GM18868 (cell line): ENCODE results near the gene EYA2.
"Not testable (repeated sequence)": the region's sequence is repeated elsewhere in the genome, so short reads cannot be mapped to it uniquely, and the experiment has no call there.

Experiments used
- ATAC-seq: cut with Tn5 transposase; IDR thresholded peaks from one replicate; pipeline ENCODE4 v1.9.1; 2021; ENCODE audit warnings: mild to moderate bottlenecking, moderate library complexity; ENCODE audit not compliant: unreplicated experiment

Gene EYA2

DNA sequence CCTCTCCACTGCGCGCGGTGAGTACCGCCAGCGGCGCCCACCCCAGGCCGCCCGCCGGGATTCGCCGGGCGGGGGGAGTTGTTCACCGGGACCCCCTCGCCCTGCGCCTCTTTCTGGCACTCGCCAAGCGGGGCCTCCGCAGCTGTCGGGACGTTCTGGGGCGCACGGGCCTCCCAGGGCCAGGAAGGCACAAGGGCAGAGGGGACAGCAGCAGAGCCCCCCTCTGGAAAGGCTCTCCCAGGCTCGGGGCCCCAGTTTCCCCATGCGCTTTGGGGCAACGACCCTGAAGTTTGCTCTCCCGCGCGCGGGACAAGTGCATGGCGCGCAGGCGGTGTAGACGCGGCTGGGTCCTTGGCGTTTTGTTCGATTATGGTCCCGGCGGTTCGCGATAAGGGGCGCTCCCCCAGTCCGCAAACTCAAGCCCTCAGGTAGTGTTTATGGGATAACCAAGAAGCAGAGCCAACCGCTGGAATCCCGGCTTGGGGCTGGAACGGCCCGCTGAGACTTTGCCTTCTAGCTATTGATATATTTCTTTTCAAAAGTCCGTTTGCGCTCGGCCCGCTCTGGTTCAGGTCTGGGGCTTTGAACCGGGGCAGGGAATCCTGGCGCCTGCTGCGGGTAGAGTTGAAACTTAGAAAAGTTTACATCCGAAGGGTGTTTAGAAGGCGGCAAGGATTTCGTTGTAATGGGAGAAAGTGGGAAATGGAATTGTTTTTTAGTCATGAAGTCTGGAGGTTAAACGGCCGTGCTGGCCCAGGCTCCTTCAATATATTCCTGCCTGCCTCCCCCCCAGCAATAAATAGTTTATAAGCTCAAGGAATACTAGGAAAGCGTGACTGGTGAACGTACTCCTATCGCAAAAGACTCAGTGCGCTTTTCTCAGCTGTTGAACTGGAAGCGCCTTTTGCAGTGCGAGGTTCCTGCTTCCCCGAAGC is 595 bp downstream of the EYA2 start:
- no peak for ATAC-seq

DNA sequence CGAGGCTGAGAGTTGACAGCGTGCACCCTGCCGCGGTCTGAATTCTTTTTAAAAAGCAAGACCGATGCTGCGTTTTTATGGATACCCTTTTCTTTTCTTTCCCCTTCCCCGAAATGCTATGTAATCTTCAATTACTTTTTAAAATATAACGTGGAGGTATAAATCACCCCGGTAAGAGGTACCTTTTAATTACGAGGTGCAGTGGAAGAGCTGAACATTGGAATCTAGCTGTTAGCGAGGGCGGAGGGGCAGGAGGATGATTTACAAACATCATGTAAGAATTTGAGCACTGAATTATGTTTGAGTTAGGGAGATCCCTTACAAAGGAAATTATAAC is 1.2 kb downstream of the EYA2 start:
- ATAC-seq, result no peak

DNA sequence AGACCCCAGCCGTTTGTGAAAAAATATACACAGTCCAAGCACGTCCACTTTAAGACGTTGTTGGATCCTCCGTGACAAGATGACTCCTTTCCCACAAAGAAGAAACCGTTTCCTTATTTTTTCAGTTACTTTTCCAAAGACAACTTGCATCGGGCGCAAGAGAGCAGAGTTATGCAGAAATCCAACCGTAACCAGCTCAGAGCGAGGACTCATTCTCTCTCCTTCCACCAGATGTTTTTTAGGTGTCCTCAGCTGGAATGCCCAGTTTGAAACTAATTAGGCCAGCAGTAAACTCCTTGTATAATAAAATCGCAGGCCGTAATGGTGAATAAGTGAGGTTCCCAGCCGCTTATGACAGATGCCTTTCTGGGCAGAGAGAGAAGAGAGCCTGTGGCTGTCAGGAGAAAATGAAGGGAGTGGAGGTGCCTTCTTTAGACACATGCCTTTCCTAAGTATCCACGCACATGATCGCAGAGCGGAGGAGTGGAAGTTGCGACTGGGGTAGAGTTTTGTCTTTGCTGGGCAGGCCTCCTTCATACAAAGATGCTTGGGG is 2.8 kb downstream of the EYA2 start:
- ATAC-seq, result no peak

DNA sequence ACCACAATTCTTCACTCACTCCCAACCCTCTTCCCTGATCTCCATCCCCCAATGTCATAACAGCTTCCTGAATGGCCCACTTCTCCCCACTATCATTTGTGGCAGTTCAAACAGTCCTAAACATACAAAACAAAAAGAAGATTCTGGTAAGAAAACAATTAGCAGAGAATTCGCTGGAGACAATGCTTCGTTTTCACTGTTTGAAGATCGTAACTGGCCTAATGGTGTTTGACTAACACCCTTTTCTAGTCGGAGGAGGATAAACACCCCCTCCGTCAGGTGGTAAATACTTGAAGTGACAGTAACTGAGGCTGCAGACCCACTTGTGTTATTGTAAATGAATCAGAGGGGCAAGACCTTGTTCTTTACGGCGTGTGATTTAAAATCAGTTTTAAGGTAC is 3.8 kb downstream of the EYA2 start:
- ATAC-seq, result no peak

DNA sequence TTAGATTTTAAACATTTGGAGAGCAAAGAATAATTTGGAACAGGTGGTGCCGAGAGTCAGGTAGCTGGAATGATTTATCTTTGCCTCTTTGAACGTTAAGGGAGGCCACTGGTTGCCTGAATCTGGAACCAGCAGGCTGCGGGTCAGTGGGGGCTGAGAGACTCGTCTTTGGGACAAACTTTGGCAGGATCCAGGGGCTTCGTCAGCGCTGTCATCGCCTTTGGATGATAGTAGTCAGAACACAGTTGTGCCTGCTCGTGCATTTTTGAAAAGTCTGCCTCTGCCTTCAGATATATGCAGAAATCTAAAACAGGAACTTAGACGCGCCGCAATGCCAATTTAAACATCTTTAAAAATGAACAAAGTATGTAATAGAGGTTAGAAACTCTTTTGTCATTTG is 5.0 kb downstream of the EYA2 start:
- ATAC-seq, result no peak

DNA sequence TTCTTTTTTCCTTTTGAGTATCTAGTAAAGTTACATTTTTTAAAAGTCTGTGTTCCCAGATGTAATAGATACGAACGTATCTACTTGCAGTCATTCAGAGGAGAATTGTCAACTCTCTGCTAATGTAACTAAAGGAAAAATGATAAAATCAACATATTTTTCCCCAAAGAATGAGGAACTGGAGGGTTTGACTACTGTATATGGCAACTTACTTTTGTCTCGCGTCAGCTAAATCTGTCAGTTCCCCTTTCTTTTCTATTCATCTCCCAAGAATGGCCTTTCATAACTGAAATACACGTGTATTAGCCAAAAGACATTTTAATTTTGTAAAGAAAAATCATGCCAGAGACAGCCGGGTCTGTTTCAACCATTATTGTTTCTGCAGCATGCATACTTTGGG is 5.4 kb downstream of the EYA2 start:
- no peak for ATAC-seq

DNA sequence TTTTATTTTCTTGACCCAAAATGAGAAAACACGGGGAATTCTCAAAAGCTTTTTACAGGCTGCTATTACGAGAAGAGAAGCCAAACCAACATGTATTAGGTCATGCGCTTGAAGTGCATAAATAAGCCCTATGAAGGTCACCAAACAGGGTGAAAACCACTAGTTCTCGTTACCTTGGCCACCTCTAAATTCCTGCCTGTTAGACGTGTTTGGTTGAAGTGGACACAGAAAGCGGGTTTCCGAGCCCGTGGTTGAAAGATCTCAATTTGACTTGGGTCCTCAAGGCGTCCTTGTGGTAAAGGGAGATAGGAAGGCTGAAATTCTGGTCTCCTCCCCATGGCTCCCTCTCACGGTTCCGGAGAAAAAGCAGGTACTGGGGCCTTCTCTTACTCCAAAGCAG is 6.2 kb downstream of the EYA2 start:
- ATAC-seq, result no peak

DNA sequence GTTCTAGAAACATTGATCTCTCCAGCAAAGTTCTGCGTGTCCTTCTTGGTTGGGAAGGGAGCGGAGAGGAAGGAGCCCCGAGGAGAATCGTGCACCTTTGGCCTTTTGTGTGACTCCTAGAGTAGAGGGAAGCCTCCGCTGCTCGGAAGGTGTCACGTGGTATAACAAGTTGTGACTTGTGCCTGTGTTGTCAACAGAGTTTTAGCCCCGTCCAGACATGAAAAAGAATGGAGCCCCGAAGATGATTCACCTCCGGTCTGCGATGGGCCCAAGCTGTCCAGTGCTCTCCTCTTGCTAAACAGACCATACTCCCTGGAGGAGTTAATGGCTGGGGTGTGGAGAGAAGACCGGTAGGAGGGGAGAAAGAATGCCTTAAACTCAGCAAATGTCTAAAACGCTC is 7.0 kb downstream of the EYA2 start:
- no peak for ATAC-seq

DNA sequence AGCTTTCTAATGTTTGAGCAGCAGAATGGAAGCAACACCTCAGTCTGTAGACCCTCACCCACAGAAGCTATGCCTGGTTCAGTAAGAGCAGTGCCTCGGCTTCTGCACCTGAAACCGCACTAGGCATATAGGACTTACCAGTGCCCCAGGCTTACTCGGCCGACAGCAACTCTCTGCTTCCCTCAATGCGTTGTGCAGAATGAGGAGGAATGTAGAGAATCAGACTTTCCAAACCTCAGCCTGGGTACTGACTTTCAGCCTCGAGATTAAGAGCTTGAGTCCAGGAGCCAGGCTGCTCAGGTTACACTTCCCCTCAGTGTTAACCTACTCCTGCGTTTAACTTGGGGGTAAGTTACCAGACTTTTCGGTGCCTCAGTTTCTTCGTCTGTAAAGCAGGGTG is 8.6 kb downstream of the EYA2 start:
- ATAC-seq, result no peak

DNA sequence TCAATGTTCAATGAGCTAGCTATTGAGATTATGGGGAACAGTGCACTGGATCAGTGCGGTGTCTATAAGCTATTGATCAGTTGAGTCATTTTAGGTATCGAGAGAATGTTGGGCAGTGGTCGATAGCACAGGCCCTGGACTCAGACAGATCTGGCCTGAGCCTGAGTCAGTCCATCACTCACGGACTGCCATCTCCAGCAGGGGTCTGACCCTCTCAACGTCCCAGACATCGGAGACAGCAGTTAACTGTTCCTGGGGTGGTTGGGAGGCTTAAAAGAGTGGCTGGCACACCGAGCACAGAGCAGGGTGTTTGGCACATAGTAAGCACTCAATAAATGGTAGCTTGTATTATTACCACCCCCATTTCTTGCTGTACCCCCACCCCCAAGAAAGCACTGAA is 9.3 kb downstream of the EYA2 start:
- no peak for ATAC-seq

DNA sequence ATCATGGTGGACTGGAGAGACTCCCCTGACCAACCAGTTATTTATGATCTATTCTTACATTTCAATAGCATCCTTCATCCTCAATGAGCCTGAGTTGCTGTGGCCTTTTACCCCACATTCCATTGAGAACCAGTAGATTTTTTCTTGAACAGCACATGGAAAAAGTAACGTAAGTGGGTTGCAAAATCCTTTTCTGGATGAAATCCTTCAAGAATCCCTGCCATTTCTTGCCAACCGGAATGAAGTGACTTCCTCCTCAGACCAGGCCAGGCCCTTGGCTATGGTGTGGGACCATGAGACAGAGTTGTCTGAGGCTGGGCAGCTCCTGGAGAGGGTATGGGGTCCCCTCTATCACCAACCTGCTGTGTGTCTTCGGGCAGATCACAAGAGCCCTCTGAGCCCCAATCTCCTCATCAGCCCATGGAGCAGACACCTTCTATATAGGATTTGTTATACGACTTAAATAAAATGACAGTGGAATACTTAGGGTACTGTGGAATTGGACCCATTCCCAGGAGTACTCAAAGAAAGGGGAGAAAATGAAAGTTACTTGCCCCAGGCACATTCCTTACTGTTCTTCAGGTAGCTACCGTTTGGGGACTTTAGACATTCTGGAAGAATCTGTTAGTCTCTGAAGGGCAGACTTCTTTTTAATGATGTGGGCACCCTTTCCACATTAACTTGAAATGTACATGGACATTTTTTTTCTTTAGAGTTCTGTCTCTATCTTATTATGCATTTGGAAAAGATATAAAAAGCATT is 10.9 kb downstream of the EYA2 start:
- no peak for ATAC-seq

DNA sequence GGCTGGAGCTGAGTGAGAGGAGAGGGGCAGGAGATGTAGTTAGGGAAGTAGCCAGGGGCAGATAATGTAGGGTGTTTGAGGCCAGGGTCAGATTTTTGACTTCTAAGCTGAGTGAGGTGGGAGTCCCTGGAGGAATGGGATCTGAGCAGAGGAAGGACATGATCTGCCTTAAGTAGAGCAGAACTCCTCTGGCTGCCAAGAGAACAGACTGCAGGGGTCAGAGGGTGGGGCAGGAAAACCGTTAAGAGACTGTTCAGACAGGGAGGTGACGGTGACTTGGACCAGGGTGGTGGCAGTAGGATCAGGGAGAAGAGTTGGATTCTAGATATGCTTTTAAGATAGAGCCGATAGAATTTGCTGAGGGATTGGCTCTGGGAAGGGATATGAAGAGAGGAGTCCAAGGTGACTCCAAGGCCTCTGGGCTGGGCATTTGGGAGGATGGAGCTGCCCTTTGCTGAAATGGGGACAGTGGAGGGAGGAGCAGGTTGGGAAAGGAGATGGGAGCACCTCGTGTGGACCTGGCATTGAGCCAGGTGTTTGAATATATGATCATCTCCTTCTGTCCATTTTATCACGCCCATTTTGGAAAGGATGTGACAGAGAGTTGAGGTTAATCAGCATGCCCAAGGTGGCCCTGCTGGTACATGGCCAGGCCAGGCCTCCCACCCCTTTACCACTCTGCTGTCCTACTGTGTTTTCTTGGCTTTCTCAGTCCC is 18.8 kb downstream of the EYA2 start:
- ATAC-seq, result no peak

DNA sequence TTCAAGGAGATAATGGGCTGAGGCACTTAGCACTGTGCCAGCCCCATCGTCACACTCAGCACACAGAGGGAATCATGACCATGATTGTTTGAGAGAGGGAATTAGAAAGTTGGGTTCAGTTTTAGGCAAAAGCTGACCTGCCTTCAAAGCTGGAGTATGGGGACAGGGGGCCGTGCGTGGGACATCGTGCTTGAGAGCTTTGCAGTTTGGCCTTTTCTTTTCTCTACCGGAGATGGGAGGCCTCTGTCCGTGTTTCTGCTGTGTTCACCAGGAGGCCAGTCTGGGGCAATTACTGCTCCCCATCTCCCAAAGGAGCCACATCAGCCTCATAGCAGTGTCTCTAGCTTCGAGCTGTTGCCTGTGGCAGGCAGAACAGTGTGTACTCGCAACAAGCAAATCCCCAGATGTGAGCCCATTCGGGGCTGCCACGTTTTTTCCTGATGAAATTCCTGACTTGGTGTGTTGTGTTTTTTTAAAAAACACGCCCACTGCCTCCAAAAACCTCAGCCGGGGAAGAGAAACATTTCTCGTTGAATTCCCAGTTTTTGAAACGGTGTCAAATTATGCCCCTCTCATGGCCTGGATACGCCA is 20.2 kb downstream of the EYA2 start:
- no peak for ATAC-seq

DNA sequence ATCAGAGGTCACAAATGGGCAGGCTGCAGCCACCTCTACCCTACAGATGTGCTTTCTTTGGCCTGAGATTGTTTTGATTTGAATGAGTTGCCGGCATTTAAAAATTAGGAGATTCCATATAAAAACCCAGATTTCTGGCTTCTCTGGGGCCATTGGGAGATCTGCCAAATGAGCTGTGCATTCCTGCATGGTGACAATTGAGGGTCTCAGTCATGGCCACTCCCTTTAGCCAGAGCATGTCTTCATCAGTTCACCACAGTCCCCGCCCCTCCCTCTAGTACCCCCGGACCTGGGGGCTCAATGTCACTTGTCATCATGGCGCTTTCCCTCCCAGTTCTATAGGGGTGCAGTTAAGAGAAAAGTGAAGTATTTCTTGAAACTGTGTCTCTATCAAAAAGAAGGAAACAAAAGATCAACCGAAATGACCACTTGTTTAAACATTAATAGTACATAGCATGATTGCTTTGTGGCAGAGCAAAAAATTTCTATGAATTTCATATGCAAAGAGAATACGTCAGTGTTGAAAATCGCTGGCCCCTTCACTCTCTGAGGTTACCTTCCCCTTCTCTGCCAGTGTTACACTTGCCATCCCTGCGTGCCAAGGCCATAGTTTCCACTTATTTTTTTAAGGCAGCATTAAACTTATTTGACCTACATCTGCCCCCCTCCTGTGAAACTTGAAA is 21.1 kb downstream of the EYA2 start:
- no peak for ATAC-seq

DNA sequence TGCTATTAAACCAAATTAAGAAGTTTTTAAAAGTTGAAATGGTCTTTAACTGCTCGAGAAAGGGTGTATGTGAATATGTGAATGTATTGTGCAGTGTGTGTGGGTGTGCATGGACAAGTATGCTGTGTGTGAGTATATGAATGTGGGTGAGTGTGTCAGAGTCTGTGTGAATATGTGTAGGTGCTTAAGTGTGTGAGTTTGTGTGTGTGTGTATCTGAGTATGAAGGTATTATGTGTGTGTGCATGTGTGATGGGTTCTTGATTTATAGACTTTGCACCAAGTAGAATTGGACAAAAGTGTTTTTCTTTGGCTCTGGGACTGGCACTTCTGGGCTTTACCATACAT is 21.6 kb downstream of the EYA2 start:
- ATAC-seq, result no peak

DNA sequence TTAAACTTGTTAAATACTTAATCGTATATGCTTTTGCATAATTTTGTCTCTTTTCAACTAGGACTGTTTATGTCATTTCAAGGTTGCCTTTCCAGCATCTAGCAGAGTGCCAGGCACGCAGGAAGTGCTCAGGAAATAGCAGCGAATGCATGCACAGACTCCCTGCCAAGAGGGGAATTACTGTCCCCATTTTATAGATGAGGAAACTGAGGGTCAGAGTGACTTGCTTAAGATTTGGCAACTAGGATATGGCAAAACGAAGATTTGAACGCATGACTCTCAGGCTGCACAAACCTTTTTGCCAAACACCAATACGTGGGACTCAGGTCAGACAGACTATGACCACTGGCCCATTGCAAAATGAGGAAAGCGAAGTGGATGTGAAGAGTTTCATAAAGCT is 22.5 kb downstream of the EYA2 start:
- no peak for ATAC-seq

DNA sequence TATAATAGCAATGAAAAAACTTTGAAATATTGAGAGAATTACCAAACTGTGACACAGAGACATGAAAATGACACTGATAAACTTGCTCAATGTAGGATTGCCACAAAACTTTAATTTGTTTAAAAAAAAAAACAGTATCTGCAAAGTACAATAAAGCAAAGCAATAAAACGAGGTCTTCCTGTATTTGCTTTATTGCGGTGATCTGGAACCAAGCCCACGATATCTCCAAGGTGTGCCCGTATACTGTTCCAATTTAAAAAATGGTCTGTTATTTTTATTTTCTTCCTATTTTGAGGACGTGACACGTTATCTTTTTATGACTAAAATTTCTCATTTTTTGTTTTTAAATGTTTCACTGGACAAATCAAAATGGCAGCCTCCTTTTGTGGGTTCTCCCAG is 25.5 kb downstream of the EYA2 start:
- ATAC-seq, result no peak

DNA sequence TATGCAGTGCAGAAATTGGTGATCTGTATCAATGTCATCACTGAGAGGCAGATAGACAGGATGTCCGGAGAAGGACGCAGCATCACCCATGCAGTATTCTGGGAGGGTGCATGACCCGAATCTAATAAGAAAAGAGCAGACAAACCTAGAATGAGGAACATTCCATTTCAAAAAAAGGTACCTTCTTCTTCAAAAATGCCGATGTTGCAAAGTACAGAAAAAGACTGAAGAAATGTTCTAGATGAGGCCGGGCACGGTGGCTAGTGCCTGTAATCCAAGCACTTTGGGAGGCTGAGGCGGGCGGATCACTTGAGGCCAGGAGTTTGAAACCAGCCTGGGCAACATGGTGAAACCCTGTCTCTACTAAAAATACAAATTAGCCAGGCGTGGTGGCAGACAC is 28.2 kb downstream of the EYA2 start:
- ATAC-seq, result not testable (repeated sequence)

DNA sequence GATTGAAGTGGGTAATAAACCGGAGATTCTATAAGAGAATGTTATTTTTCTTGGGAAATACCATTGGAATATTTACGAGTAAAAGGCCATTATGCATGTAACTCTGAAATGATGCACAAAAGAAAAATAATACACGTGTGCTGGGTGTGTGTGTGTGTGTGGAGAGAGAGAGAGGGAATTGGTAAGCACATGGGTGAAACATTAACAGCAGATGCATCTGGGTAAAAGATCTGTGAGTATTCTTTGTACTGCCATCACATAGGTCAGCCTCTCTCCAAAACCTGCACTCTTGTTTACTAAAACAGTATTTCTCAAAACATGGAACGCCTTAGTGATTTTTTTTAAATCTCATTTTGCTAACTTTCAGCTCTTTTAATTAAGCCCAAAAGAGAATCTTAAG is 28.9 kb downstream of the EYA2 start:
- ATAC-seq, result no peak

DNA sequence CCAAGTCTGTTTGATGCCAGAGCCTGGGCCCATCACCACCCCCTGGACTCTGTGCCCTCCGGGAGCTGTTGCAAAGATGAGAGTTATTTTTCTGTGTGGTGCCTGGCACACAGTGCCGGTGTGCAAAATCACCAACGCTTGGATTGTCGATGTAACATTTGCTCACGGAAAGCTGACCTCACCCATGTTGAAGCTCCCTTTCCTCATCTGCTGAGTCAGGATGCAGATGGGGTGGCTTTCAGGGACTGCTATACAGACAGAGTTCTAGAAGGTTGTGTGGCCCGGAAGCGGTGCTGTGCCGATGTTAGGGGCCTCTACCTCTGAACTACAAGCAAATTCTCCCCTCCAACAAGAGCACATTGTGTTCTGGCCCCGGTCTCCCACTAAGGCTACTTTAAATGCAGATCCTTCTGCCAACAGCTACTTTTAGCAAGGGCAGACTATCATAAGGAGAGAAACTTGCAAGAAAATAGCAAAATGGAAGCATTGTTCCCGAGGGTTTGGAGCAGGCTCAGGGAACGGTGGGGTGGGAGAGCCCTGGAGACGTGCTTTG is 34.0 kb downstream of the EYA2 start:
- no peak for ATAC-seq
